ENCODE results near the gene ARHGAP31.

The ARHGAP31 gene

GRCh38 chr3:119322835-119323722 lies 28.9 kb downstream of the ARHGAP31 start:
- Histone ChIP-seq H3K4me1 (peaks cover 0 to 10% (median 3%) of the 10 kb centered on the region in 4 donors), H3K36me3 (no peaks in the 10 kb centered on the region), H3K27me3 (no peaks in the 10 kb centered on the region), H3K9me3 (no peaks in the 10 kb centered on the region), H3K4me3 (peak overlapping the region; percentile 61 to 89), H3K27ac (peak overlapping the region; percentile 88 to 91)
- TF ChIP-seq, protein P1, sequence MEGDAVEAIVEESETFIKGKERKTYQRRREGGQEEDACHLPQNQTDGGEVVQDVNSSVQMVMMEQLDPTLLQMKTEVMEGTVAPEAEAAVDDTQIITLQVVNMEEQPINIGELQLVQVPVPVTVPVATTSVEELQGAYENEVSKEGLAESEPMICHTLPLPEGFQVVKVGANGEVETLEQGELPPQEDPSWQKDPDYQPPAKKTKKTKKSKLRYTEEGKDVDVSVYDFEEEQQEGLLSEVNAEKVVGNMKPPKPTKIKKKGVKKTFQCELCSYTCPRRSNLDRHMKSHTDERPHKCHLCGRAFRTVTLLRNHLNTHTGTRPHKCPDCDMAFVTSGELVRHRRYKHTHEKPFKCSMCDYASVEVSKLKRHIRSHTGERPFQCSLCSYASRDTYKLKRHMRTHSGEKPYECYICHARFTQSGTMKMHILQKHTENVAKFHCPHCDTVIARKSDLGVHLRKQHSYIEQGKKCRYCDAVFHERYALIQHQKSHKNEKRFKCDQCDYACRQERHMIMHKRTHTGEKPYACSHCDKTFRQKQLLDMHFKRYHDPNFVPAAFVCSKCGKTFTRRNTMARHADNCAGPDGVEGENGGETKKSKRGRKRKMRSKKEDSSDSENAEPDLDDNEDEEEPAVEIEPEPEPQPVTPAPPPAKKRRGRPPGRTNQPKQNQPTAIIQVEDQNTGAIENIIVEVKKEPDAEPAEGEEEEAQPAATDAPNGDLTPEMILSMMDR (IDR thresholded peaks at IDR 0.05), result peak in 1 of 2 experiments; percentile 5
- DNase-seq, result peak; percentile 77 to 91
- intact Hi-C loops (cut with DNase I; ENCODE audit: low total_unique reads), result loop anchor here (10.0 kb wide), 1 partner anchor 142 kb away; the partner anchor contains the start of genes POGLUT1 and TMEM39A

DNA sequence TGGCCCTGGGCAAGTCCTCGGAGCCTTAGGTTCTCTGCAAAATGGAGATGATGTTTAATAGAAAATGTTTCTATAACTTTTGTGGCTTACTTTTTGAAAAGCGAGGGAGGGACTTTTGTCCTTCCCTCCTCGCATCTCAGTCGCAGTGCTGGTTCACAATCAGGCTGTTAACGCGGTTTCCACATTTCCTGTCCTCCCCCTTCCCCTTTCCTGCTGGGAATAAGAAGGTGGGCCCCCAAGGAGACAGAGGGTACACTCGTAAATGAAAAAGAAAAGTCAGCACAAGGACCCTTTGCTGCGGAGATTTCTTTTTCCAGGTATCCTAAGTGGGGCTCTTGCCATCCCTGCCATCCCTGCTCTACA lies 29.5 kb downstream of the ARHGAP31 start:
- H3K9me3 ChIP-seq, result no peaks in the 10 kb centered on the region
- intact Hi-C loops (cut with DNase I; ENCODE audit: low total_unique reads), result loop anchor here (10.0 kb wide), 1 partner anchor 141 kb away; the partner anchor contains the start of genes POGLUT1 and TMEM39A
- peak overlapping the region; percentile 61 to 89 for H3K4me3 ChIP-seq
- H3K27ac ChIP-seq, result peak overlapping the region; percentile 88 to 91
- DNase-seq, result no peak
- H3K36me3 ChIP-seq, result no peaks in the 10 kb centered on the region
- TF ChIP-seq, protein P1 (IDR thresholded peaks at IDR 0.05), result no peak
- no peaks in the 10 kb centered on the region for H3K27me3 ChIP-seq
- peaks cover 0 to 10% (median 3%) of the 10 kb centered on the region in 4 donors for H3K4me1 ChIP-seq

GRCh38 chr3:119324899-119325298 lies 30.7 kb downstream of the ARHGAP31 start:
- no peak for DNase-seq
- H3K27ac ChIP-seq, result no peak overlapping the region
- no peak overlapping the region for H3K4me3 ChIP-seq
- H3K27me3 ChIP-seq, result no peaks in the 10 kb centered on the region
- no peaks in the 10 kb centered on the region for H3K36me3 ChIP-seq
- TF ChIP-seq, protein P1 (IDR thresholded peaks at IDR 0.05), result no peak
- H3K9me3 ChIP-seq, result no peaks in the 10 kb centered on the region
- intact Hi-C loops (cut with DNase I; ENCODE audit: low total_unique reads), result loop anchor here (10.0 kb wide), 1 partner anchor 140 kb away; the partner anchor contains the start of genes POGLUT1 and TMEM39A
- peaks cover 0 to 10% (median 3%) of the 10 kb centered on the region in 4 donors for H3K4me1 ChIP-seq

GRCh38 chr3:119326976-119327375 lies 32.8 kb downstream of the ARHGAP31 start:
- TF ChIP-seq, protein P1 (IDR thresholded peaks at IDR 0.05), result no peak

GRCh38 chr3:119329551-119329950 lies 35.4 kb downstream of the ARHGAP31 start:
- H3K9me3 ChIP-seq, result no peaks in the 10 kb centered on the region

More at GRCh38 chr3:119326976-119327375, 32.8 kb downstream of the ARHGAP31 start:
- Histone ChIP-seq H3K9me3 (no peaks in the 10 kb centered on the region), H3K4me1 (peaks cover 0 to 10% (median 3%) of the 10 kb centered on the region in 4 donors), H3K27ac (no peak overlapping the region), H3K36me3 (no peaks in the 10 kb centered on the region), H3K27me3 (no peaks in the 10 kb centered on the region), H3K4me3 (no peak overlapping the region)
- DNase-seq, result no peak
- intact Hi-C loops (cut with DNase I; ENCODE audit: low total_unique reads), result loop anchor here (10.0 kb wide), 1 partner anchor 138 kb away; the partner anchor contains the start of genes POGLUT1 and TMEM39A

More at GRCh38 chr3:119329551-119329950, 35.4 kb downstream of the ARHGAP31 start:
- no peak for DNase-seq
- TF ChIP-seq, protein P1 (IDR thresholded peaks at IDR 0.05), result no peak
- H3K27me3 ChIP-seq, result no peaks in the 10 kb centered on the region
- no peak overlapping the region for H3K4me3 ChIP-seq
- no peaks in the 10 kb centered on the region for H3K36me3 ChIP-seq
- no peak overlapping the region for H3K27ac ChIP-seq
- peaks cover 0 to 6% (median 0%) of the 10 kb centered on the region in 4 donors for H3K4me1 ChIP-seq
- intact Hi-C loops (cut with DNase I; ENCODE audit: low total_unique reads), result loop anchor here (10.0 kb wide), 1 partner anchor 135 kb away; the partner anchor contains the start of genes POGLUT1 and TMEM39A

Measured in tibial artery (tissue), 4 donors.